Mucosa of stomach (tissue), 1 donor: ENCODE data around the gene EEF1G.
A peak's percentile ranks its signal among the peaks of the same experiment; 100 is the strongest.
"Not testable (repeated sequence)": the region's sequence is repeated elsewhere in the genome, so short reads cannot be mapped to it uniquely, and the experiment has no call there.

Experiments
- H3K27me3 ChIP-seq: one replicate; pipeline ENCODE4 v1.7.0; 2013; ENCODE audit warnings: mild to moderate bottlenecking, low read length; ENCODE audit not compliant: control insufficient read depth, insufficient read depth
- H3K36me3 ChIP-seq: one replicate; pipeline ENCODE4 v1.7.0; 2013; ENCODE audit warnings: low read length; ENCODE audit not compliant: control insufficient read depth, insufficient read depth
- H3K4me1 ChIP-seq: one replicate; pipeline ENCODE4 v1.7.0; 2013; ENCODE audit warnings: mild to moderate bottlenecking, low read length; ENCODE audit not compliant: control insufficient read depth, insufficient read depth
- H3K4me3 ChIP-seq: one replicate; pipeline ENCODE4 v1.7.0; 2013; ENCODE audit warnings: low read length
- H3K9ac ChIP-seq: one replicate; pipeline ENCODE4 v1.7.0; 2013; ENCODE audit warnings: mild to moderate bottlenecking, low read length, moderate library complexity
- H3K9me3 ChIP-seq: one replicate; pipeline ENCODE4 v1.7.0; 2013; ENCODE audit warnings: mild to moderate bottlenecking, low read length, moderate library complexity; ENCODE audit not compliant: control insufficient read depth
- donor health status: Pancreatic carcinoma.

The EEF1G gene

DNA sequence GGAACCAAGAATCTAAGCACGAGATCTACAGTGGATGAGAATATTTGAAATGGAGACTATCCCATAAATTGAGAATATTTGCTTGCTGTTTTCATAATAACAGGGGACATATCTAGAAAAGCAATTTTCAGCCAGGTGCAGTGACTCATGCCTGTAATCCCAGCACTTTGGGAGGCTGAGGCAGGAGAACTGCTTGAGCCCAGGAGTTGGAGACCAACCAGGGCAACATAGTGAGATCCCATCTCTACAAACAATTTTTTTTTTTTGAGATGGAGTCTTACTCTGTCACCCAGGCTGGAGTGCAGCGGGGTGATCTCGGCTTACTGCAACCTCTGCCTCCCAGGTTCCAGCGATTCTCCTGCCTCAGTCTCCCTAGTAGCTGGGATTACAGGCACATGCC, 8.0 kb upstream of the EEF1G start:
- not testable (repeated sequence) for H3K4me1 ChIP-seq, H3K9me3 ChIP-seq, H3K27me3 ChIP-seq, H3K4me3 ChIP-seq, H3K9ac ChIP-seq
- H3K36me3 ChIP-seq = peaks cover 12% of the 10 kb centered on the region

GRCh38 chr11:62580959-62581715, 7.4 kb upstream of the EEF1G start:
- H3K9me3 ChIP-seq = no peaks in the 10 kb centered on the region
- no peak overlapping the region for H3K9ac ChIP-seq
- peaks cover 12% of the 10 kb centered on the region for H3K36me3 ChIP-seq
- peaks cover 14% of the 10 kb centered on the region for H3K4me1 ChIP-seq
- no peaks in the 10 kb centered on the region for H3K27me3 ChIP-seq
- H3K4me3 ChIP-seq = no peak overlapping the region

DNA sequence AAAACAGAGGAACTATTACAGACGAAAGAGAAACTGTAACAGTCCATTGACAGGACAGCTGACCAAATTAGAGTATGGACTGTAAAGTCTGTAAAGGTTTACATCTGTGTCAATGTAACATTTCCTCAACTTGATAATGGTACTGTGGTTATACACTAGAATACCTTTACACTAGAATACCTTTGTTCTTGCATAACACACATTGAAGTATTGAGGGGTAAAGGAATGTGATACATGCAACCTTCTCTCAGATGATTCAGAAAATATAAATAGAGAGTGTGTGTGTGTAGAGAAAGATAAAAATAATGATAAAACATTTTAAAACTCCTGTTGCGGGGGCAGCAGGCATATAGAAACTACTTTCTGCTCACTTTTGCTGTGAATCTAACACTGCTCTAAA, 5.6 kb upstream of the EEF1G start:
- H3K4me1 ChIP-seq = peaks cover 31% of the 10 kb centered on the region
- no peak overlapping the region for H3K4me3 ChIP-seq
- H3K9ac ChIP-seq = no peak overlapping the region
- H3K36me3 ChIP-seq = peaks cover 8% of the 10 kb centered on the region
- no peaks in the 10 kb centered on the region for H3K9me3 ChIP-seq
- H3K27me3 ChIP-seq = no peaks in the 10 kb centered on the region

GRCh38 chr11:62578541-62578940, 4.8 kb upstream of the EEF1G start:
- no peak overlapping the region for H3K9ac ChIP-seq
- no peaks in the 10 kb centered on the region for H3K9me3 ChIP-seq
- H3K4me1 ChIP-seq = peaks cover 31% of the 10 kb centered on the region
- no peak overlapping the region for H3K4me3 ChIP-seq
- peaks cover 5% of the 10 kb centered on the region for H3K36me3 ChIP-seq
- H3K27me3 ChIP-seq = no peaks in the 10 kb centered on the region

DNA sequence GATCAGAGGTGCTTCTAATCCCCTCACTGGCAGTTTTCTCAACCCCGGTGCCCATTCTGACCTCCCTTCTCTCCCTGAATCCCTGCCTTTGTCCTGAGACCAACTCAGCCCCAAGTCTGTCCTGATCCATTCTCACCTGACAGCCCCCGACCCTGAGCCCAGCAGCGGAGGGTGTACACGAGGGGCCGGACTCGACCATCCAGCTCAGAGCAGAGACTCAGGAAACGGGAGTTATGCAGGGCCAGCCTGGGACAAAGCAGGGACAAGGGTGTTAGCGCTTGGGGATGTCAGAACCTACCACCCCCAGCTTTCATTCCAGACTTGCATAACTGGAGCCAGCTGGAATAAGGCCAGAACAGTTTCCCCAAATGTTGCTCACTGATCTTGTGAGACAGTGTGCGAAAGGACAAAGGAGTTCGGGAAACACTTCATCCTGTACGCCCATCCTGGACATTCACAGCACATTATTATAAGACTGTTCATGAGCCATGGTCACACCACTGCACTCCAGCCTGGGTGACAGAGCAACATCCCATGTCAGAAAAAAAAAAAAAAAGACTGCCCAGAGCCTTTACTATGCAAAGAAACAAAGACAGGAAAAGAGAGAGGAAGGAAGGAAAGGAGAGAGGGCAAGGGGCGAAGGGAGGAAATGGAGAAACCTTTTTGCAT, 3.5 kb upstream of the EEF1G start:
- H3K36me3 ChIP-seq = peaks cover 4% of the 10 kb centered on the region
- no peaks in the 10 kb centered on the region for H3K27me3 ChIP-seq
- H3K4me1 ChIP-seq = peaks cover 36% of the 10 kb centered on the region
- peak overlapping the region; percentile 51 for H3K9ac ChIP-seq
- no peak overlapping the region for H3K4me3 ChIP-seq
- H3K9me3 ChIP-seq = no peaks in the 10 kb centered on the region

DNA sequence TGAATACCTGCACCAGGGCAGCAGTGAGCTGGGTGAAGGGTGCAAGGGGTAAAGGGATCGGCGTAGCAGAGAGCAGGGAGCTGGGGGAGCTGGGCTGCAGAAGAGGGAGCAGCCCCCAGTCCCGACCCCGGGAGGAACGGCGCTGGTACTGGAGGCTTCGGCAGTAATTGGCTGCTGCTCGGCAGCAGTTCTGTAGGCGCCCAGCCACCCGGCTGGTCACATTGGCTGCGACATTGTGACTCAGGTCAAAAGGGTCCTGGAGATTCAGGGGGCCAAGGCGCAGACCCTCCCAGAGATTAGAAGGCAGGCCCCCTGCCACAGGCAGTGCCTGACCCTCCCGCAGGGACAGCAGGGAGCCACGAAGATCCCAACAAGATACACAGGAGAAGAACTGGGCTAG, 2.1 kb upstream of the EEF1G start:
- H3K36me3 ChIP-seq = peaks cover 4% of the 10 kb centered on the region
- H3K4me3 ChIP-seq = no peak overlapping the region
- no peaks in the 10 kb centered on the region for H3K9me3 ChIP-seq
- H3K9ac ChIP-seq = peak overlapping the region; percentile 86
- no peaks in the 10 kb centered on the region for H3K27me3 ChIP-seq
- peaks cover 38% of the 10 kb centered on the region for H3K4me1 ChIP-seq

DNA sequence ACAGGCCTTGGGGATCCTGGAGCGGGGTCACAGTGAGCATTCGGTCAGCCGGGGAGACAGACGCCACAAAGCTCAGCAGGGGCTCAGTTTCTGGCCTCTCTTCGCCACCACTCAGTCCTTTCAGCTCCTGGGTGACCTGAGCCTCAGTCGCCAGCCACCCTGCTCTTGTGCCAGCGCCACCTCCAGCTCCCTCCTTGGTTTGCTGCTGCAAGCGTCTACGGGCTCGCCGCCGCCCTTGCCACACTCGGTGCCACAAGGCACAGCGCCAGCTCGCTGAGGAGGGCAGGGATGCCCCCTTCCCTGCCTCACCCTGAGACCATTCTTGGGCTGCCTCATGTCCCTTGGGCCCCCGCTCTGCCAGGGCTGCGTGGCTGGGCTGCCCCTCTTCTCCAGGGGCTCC, 1.5 kb upstream of the EEF1G start:
- H3K4me3 ChIP-seq = peak overlapping the region; percentile 97
- H3K9me3 ChIP-seq = no peaks in the 10 kb centered on the region
- peaks cover 38% of the 10 kb centered on the region for H3K4me1 ChIP-seq
- H3K9ac ChIP-seq = peak overlapping the region; percentile 86
- H3K36me3 ChIP-seq = peaks cover 4% of the 10 kb centered on the region
- H3K27me3 ChIP-seq = no peaks in the 10 kb centered on the region

GRCh38 chr11:62574363-62575071, 826 bp upstream of the EEF1G start:
- H3K27me3 ChIP-seq = no peaks in the 10 kb centered on the region
- peak overlapping the region; percentile 86 for H3K9ac ChIP-seq
- H3K36me3 ChIP-seq = peaks cover 4% of the 10 kb centered on the region
- H3K4me3 ChIP-seq = peak overlapping the region; percentile 97
- H3K4me1 ChIP-seq = peaks cover 38% of the 10 kb centered on the region
- no peaks in the 10 kb centered on the region for H3K9me3 ChIP-seq

DNA sequence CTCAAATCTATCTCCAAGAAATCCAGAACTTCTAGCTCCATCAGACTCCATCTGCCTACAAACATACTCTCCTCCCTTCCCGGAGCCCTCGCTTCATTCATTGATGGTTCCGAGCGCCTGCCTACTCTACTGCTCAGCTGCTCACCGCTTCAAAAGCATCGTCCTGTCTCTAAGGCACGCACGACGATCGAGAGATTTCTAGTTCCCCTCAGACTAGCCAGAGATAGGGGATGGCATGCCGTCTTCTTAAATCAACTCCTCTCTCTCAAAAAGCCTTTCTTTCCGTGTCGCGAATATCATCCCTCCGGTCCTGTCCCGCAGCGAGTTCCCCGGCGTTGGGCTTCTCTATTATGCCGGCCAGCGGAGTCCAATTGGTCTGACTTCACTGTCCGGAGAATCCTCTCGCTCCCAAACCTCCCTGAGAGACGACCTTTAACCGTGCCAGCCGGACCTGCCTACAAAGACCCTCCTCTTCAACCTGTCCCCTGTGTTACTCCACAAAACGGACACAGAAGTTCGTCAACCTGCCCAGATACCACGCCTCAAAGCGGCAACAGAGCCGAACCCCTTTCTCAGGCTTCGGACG, 592 bp downstream of the EEF1G start:
- Histone ChIP-seq H3K9ac (peak overlapping the region; percentile 89), H3K4me1 (peaks cover 38% of the 10 kb centered on the region), H3K27me3 (no peaks in the 10 kb centered on the region), H3K4me3 (peak overlapping the region; percentile 97), H3K36me3 (no peaks in the 10 kb centered on the region), H3K9me3 (no peaks in the 10 kb centered on the region)

DNA sequence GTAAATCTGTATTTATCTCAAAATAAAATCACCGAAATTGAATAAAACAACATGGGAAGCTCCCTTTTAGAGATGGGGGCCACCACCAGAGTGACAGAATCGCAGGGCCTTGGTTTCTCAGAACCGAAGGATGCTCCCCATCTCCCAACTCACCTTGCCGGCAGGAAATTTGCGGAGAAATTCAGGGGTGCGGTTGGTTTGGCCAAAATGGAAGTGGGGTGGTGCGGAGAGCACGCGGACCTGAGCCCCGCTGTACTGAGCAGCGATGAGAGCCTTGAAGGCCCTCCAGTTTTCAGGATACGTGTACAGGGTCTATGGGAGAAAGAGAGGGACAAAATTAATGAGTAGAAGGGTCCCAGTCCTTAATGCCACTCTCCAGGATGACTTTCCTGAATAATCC, 1.3 kb downstream of the EEF1G start:
- Histone ChIP-seq H3K9ac (peak overlapping the region; percentile 89), H3K27me3 (no peaks in the 10 kb centered on the region), H3K36me3 (no peaks in the 10 kb centered on the region), H3K4me3 (peak overlapping the region; percentile 97), H3K4me1 (peaks cover 37% of the 10 kb centered on the region), H3K9me3 (no peaks in the 10 kb centered on the region)

DNA sequence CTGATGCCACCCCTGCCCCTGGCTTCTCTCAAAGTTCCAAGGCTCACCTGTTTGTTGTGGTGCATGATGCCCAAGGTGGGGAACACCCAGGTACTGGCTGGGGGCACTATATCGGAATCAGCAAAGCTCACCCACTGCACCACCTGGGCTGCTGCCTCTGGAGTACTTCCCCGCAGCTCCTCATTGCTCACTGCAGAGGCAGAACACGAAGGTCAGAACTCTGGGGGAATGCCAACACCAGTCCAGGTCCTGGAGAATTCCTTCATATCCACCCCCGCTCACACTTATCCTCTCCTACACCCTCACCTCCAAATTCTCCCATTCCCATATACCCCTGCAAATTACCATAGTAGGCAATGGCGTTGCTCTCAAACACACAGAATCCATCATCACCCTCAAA, 2.2 kb downstream of the EEF1G start:
- not testable (repeated sequence) for H3K36me3 ChIP-seq, H3K9ac ChIP-seq, H3K4me3 ChIP-seq, H3K27me3 ChIP-seq, H3K9me3 ChIP-seq
- peaks cover 27% of the 10 kb centered on the region for H3K4me1 ChIP-seq

GRCh38 chr11:62570903-62571302, 2.8 kb downstream of the EEF1G start:
- H3K9me3 ChIP-seq, H3K4me3 ChIP-seq, H3K36me3 ChIP-seq, H3K27me3 ChIP-seq, H3K9ac ChIP-seq: not testable (repeated sequence)
- H3K4me1 ChIP-seq = peaks cover 21% of the 10 kb centered on the region
